NCI-H524 (cell line): Measurements from ENCODE around the gene NUDT4.
"Not testable (repeated sequence)": the region's sequence is repeated elsewhere in the genome, so short reads cannot be mapped to it uniquely, and the experiment has no call there.

ENCODE experiments used
- DNase-seq, 2 experiments: peaks; one replicate each; lab custom pipeline; 2025; lab: John Stamatoyannopoulos, UW

The NUDT4 gene

GRCh38 chr12:93399183-93399863 lies 21.6 kb downstream of the NUDT4 start:
- DNase-seq: not testable (repeated sequence)

DNA sequence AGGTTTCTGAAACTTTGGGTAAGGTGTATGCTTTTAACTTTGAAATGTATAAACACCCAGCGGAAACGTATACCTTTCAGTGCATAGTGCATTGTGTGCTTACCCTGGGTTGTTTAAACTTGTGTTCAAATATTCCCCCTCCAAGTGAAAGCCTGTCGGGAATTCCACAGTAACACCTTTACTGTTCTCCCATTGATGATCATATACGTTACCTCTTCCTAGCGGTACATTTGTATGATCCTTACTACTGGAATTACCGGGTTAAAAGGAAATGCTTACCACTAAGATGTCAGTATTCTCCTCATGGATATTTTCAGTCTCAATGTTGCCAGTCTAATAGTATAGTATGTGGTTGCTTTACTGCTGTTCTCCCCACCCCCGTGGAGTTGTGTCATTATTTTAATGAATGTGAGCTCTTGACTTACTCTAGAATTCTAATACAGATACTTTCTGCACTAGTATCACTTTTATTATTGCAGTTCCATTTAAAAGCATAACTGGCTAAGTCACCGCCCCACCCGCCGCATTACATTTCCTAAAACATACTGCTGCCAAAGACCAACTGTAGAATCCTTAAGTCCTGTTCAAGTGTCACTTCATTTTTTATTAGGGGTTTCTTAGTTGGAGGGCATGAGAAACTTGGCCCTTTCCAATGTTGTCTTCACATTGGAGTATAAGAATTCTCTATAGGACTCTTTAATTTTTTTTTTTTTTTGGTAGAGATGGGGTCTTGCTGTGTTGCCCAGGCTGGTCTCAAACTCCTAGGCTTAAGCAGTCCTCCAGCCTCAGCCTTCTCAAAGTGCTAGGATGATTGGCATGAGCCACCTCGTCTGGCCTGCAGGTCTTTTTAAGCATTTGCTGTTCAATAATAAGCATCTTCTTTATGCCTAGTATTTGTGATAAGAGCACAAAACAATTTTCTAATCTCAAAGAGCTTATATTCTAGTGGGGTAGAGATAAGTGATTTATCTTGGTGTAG lies 24.9 kb downstream of the NUDT4 start:
- no peak for DNase-seq

- peak in 1 of 2 experiments; percentile 38 for DNase-seq
Observed at GRCh38 chr12:93403988-93404803, 26.5 kb downstream of the NUDT4 start.

GRCh38 chr12:93404961-93405849 lies 27.5 kb downstream of the NUDT4 start:
- no peak for DNase-seq

DNA sequence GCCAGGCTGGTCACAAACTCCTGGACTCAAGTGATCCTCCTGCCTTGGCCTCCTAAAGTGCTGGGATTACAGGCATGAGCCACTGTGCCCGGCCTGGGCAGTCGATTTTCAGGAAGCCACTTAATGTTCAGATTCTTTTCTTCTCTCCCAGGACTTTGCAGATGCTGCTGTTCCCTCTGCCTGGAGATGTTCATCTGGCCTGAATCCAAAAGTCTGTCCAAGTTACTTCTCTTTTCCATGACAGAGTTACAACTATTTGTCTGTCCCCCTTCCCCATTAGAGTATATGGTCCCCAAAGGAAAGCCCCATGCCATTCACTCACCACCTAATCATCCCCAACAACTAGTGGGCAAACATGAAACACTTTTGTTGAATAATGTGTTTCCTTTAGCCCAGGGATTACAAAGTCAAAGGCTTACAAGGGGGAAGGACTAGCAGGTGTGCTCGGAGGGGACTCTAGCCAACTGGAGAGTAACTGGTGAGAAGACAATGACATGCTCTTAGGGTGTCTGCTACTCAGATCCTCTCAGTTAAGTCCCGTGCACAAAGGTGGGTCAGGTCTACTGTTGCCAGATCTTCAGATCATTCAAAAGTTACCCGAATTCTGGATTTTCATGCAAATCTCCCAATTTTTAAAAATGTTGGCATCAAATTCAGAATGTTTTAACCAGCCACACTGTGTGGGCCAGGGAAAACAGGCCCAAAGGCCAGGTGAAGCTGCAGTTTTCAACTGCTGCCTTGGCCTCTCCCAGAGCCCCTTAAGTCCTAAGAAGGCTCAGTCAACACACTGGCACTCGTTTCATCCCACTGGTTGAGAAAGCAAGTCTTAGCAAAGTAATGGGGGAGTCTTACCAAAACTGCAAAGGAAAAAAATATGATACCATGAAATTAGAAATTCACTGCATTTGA lies 29.6 kb downstream of the NUDT4 start:
- DNase-seq: no peak

DNA sequence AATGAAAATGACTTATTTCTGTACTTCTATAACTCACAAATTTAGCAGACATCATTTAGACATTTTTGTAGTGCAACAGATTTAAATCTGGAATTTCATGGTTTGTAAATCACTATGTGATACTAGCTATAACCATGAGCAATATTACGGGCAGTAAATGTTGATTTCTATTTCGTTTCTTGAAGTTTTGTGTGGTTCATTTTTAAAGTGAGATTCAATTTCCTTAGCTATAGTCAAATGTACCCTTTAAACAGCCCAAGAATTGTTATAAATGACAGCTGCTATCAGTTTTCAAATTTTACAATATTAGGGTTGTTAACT lies 30.2 kb downstream of the NUDT4 start:
- no peak for DNase-seq

- DNase-seq: no peak
Observed at GRCh38 chr12:93408813-93409212, 31.1 kb downstream of the NUDT4 start.

- DNase-seq: not testable (repeated sequence)
Observed at GRCh38 chr12:93409343-93410187, 31.8 kb downstream of the NUDT4 start.

DNA sequence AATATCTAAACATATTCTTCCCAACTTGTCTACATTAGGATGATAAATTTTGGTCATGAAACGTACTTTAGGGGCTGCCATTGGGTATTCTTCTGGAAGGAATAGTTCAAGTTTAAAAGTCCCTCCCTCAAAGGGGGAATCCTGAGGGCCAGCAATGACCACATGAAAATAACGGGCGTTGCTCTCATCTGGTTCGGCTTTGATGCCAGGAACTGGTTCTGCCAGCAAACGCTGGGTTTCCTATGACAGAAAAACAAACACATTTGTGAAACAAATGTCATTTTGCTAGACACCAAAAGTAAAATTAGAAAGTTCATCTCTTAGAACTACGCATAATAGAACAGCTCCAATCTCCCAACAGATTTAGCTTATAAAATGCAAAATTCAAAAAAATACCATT lies 33.3 kb downstream of the NUDT4 start:
- DNase-seq: not testable (repeated sequence)

DNA sequence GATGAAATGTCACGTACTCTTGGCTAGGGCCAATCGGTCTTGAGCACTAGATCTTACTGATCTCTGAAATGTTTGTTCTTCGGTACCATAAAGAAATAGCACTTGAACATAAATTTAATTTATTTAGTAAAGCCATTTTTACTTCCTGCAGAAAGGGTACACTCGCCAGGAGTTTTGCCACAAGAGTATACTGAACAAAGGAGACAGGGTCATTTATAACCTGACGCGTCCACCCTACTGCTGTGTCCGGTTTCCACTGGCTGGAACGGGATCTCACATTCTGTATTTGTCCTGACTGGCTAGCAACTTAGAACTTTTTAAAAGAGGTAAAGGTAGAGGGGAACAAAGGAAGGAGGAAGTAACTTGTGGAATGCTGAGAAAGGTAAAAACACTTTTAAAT lies 34.7 kb downstream of the NUDT4 start:
- DNase-seq: not testable (repeated sequence)

GRCh38 chr12:93413064-93413463 lies 35.3 kb downstream of the NUDT4 start:
- DNase-seq: no peak

- no peak for DNase-seq
Observed at GRCh38 chr12:93415723-93416464, 38.2 kb downstream of the NUDT4 start.

DNA sequence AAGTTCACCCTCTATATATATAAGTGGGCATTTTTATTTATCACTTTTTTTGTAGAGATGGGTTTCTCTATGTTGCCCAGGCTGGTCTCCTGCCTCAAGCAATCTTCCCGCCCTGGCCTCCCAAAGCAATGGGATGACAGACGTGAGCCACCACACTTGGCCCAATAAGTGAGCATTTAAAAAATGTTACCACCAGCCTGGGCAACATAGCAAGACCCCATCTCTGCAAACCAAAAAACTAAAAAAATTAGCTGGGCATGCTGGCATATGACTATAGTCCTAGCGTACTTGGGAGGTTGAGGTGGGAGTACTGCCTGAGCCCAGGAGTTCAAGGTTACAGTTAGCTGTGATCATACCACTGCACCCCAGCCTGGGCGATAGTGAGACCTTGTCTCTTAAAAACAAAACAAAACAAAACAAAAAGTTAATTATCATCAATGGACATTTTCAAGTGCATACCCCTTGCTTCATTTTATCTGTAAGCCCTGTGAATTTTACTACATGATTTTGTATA lies 40.3 kb downstream of the NUDT4 start:
- DNase-seq: no peak

- peak in 1 of 2 experiments; percentile 52 for DNase-seq
Observed at GRCh38 chr12:93419388-93420034, 41.8 kb downstream of the NUDT4 start.

DNA sequence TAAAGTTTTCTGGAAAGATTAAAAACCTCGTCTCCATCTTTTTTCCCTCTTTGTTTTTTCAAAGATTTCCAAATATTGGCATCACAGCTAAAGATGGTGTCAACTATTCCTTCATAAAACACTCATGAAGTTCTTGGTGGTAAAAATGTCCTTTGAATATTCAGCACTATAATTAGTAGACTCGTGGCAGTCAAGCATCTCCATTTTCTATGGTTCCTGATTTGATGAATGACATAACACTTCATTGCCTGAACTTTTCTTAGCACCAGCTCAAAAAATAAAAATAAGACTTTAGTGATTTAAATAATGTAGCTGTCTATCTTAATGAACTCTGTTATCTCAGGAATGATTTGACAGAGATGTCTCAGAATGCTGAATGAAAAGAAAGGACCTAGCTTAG lies 44.3 kb downstream of the NUDT4 start:
- no peak for DNase-seq

- DNase-seq: no peak
Observed at GRCh38 chr12:93425736-93426411, 48.1 kb downstream of the NUDT4 start.

- no peak for DNase-seq
Observed at GRCh38 chr12:93426412-93426805, 48.7 kb downstream of the NUDT4 start.
